Coronary artery (tissue), 2 donors: ENCODE results near the gene PROC.
A peak's percentile ranks its signal among the peaks of the same experiment; 100 is the strongest.

Experiments
- DNase-seq: peaks from one replicate; pipeline ENCODE4 v3.0.0-alpha.2; 2017; ENCODE audit warnings: low spot score
- H3K27ac ChIP-seq, 2 donors: fragments of 200-600 bp; sonication (generic); one replicate each; pipeline ENCODE4 v1.5.1; 2016 to 2019
- H3K4me3 ChIP-seq: fragments of 200-600 bp; sonication (generic); 2 replicates; pipeline ENCODE4 v1.5.1; 2016; ENCODE audit warnings: mild to moderate bottlenecking, moderate library complexity
- CTCF ChIP-seq: fragments of 200-600 bp; sonication (generic); IDR thresholded peaks from one replicate; pipeline ENCODE4 v1.5.1; 2019; ENCODE audit warnings: antibody characterized with exemption

Gene PROC

GRCh38 chr2:127392828-127393578 lies 25.2 kb upstream of the PROC start:
- Histone ChIP-seq H3K27ac (no peak overlapping the region), H3K4me3 (no peak overlapping the region)
- no peak for DNase-seq
- no peak for TF ChIP-seq CTCF

GRCh38 chr2:127394492-127394891 lies 23.7 kb upstream of the PROC start:
- Histone ChIP-seq H3K4me3 (no peak overlapping the region), H3K27ac (no peak overlapping the region)
- no peak for TF ChIP-seq CTCF
- DNase-seq: no peak

- H3K4me3 ChIP-seq: no peak overlapping the region
- peak overlapping the region; percentile 12 to 57 for H3K27ac ChIP-seq
- DNase-seq: no peak
- no peak for TF ChIP-seq CTCF
Measured at GRCh38 chr2:127397568-127398238, 20.5 kb upstream of the PROC start.

DNA sequence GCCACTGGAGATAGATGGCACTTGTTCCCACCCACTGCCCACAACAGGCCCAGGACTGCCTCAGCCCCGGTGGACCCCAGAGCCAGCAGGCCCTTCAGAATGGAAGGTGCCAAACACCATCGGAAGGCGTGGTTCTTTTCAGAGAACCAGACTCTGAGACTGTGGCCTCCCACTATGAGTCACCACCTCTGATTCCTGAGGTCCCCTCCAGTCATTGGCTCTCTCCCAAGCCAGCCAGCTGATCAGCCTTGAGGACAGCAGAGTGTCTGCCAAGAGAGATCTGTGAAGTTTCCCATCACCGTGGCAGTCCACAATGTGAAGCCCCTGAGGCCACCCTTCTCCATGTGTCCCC lies 20.0 kb upstream of the PROC start:
- H3K27ac ChIP-seq: peak overlapping the region; percentile 12 to 57
- H3K4me3 ChIP-seq: no peak overlapping the region
- no peak for TF ChIP-seq CTCF
- DNase-seq: peak; percentile 91

DNA sequence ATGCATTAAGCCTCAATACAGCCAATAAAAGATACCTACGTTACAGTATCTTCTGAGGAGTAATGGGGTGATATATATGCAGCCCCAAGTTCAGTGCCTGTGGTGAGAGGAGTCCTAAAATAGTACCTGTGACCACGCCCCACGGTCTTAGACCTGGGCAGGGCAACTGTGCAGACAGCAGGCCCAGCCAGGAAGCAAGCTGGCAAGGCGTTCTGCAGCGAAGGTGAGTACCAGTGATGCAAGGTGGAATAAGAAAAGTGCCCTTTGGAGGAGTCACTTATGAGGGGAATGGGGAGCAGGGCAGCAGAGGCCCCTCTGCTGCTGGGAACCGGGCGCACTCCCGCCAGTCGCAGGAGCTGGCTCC lies 17.7 kb upstream of the PROC start:
- DNase-seq: no peak
- no peak for TF ChIP-seq CTCF
- no peak overlapping the region for H3K4me3 ChIP-seq
- no peak overlapping the region for H3K27ac ChIP-seq

GRCh38 chr2:127400897-127401756 lies 17.1 kb upstream of the PROC start:
- Histone ChIP-seq H3K4me3 (no peak overlapping the region), H3K27ac (no peak overlapping the region)
- TF ChIP-seq CTCF: no peak
- DNase-seq: no peak
